ENCODE data around the gene MDM4. TPM values are rescaled to one million over a fixed set of nuclear protein-coding genes. Genes with fewer than 3 reads are reported as not detected.

The MDM4 gene
- total RNA-seq, 1 donor from 2014 or later = 127 TPM

- TF ChIP-seq, protein P1, sequence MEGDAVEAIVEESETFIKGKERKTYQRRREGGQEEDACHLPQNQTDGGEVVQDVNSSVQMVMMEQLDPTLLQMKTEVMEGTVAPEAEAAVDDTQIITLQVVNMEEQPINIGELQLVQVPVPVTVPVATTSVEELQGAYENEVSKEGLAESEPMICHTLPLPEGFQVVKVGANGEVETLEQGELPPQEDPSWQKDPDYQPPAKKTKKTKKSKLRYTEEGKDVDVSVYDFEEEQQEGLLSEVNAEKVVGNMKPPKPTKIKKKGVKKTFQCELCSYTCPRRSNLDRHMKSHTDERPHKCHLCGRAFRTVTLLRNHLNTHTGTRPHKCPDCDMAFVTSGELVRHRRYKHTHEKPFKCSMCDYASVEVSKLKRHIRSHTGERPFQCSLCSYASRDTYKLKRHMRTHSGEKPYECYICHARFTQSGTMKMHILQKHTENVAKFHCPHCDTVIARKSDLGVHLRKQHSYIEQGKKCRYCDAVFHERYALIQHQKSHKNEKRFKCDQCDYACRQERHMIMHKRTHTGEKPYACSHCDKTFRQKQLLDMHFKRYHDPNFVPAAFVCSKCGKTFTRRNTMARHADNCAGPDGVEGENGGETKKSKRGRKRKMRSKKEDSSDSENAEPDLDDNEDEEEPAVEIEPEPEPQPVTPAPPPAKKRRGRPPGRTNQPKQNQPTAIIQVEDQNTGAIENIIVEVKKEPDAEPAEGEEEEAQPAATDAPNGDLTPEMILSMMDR (IDR thresholded peaks at IDR 0.05; ENCODE audit: unreplicated experiment) = no peak
- no peaks in the 10 kb centered on the region for H3K4me1 Mint-ChIP-seq (ENCODE audit: low read depth)
- H3K27ac Mint-ChIP-seq = no peak overlapping the region
Measured at GRCh38 chr1:204530932-204531331, 14.7 kb downstream of the MDM4 start.

DNA sequence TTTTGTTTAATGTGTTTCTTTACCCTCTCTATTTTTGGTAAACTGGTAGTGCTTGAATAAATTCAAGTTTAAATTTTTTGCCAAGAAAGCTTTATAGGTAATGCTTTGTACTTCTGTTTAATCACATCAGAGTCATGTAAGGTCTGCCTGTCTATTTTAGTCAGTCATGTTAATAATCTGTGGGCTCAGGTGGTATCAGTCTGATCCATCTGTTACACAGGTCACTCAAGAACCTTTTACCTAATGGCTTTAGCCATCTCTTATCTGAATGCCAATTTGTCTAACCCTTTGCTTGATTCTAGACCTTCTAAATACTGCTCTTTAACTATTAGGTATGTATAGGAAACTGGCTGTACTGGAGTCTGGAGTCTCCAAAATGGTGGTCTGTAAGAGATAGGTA, 16.6 kb downstream of the MDM4 start:
- Mint-ChIP-seq H3K36me3 (ENCODE audit: insufficient read depth) (peaks cover 21% of the 10 kb centered on the region), H3K4me3 (ENCODE audit: low read depth) (no peak overlapping the region), H3K9me3 (ENCODE audit: low read depth) (no peaks in the 10 kb centered on the region), H3K27me3 (no peaks in the 10 kb centered on the region), H3K4me1 (ENCODE audit: low read depth) (no peaks in the 10 kb centered on the region), H3K27ac (no peak overlapping the region)
- TF ChIP-seq, protein P1 (IDR thresholded peaks at IDR 0.05; ENCODE audit: unreplicated experiment) = no peak
- DNase-seq (ENCODE audit: low spot score, unreplicated experiment) = no peak

More at GRCh38 chr1:204530932-204531331, 14.7 kb downstream of the MDM4 start:
- H3K4me3 Mint-ChIP-seq (ENCODE audit: low read depth) = no peak overlapping the region
- H3K27me3 Mint-ChIP-seq = no peaks in the 10 kb centered on the region
- peaks cover 18% of the 10 kb centered on the region for H3K36me3 Mint-ChIP-seq (ENCODE audit: insufficient read depth)
- DNase-seq (ENCODE audit: low spot score, unreplicated experiment) = no peak
- no peaks in the 10 kb centered on the region for H3K9me3 Mint-ChIP-seq (ENCODE audit: low read depth)

DNA sequence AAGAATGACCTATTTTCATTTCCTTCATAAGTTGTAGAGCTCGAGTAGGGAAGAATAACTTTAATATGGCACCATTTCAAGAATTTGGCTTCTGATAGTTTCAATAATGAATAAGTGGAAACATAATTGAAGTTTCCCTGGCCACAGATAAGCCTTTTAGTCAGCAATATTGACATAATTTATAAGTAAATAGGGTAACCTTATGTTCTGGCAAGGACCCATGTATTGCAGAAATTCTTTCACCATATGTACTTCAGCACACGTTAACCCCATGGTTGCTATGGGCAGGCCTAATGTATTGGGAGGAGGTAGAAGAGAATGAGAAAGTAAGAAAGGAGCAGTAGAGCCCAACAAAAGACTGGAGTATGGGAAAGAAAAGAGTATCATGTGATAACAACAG, 25.4 kb downstream of the MDM4 start:
- Mint-ChIP-seq H3K36me3 (ENCODE audit: insufficient read depth) (peaks cover 31% of the 10 kb centered on the region), H3K4me1 (ENCODE audit: low read depth) (no peaks in the 10 kb centered on the region), H3K4me3 (ENCODE audit: low read depth) (no peak overlapping the region), H3K27ac (no peak overlapping the region), H3K9me3 (ENCODE audit: low read depth) (no peaks in the 10 kb centered on the region), H3K27me3 (no peaks in the 10 kb centered on the region)
- DNase-seq (ENCODE audit: low spot score, unreplicated experiment) = no peak
- TF ChIP-seq, protein P1 (IDR thresholded peaks at IDR 0.05; ENCODE audit: unreplicated experiment) = no peak

- H3K4me1 Mint-ChIP-seq (ENCODE audit: low read depth) = no peaks in the 10 kb centered on the region
- H3K4me3 Mint-ChIP-seq (ENCODE audit: low read depth) = no peak overlapping the region
- TF ChIP-seq, protein P1 (IDR thresholded peaks at IDR 0.05; ENCODE audit: unreplicated experiment) = no peak
- H3K27me3 Mint-ChIP-seq = no peaks in the 10 kb centered on the region
- H3K27ac Mint-ChIP-seq = no peak overlapping the region
- no peak for DNase-seq (ENCODE audit: low spot score, unreplicated experiment)
- H3K9me3 Mint-ChIP-seq (ENCODE audit: low read depth) = no peaks in the 10 kb centered on the region
- peaks cover 40% of the 10 kb centered on the region for H3K36me3 Mint-ChIP-seq (ENCODE audit: insufficient read depth)
Measured at GRCh38 chr1:204544321-204544720, 28.1 kb downstream of the MDM4 start.

GRCh38 chr1:204545202-204545601, 29.0 kb downstream of the MDM4 start:
- TF ChIP-seq, protein P1 (IDR thresholded peaks at IDR 0.05; ENCODE audit: unreplicated experiment) = no peak
- no peaks in the 10 kb centered on the region for H3K9me3 Mint-ChIP-seq (ENCODE audit: low read depth)
- H3K4me1 Mint-ChIP-seq (ENCODE audit: low read depth) = no peaks in the 10 kb centered on the region
- H3K27ac Mint-ChIP-seq = no peak overlapping the region
- H3K36me3 Mint-ChIP-seq (ENCODE audit: insufficient read depth) = peaks cover 43% of the 10 kb centered on the region
- no peaks in the 10 kb centered on the region for H3K27me3 Mint-ChIP-seq
- H3K4me3 Mint-ChIP-seq (ENCODE audit: low read depth) = no peak overlapping the region
- no peak for DNase-seq (ENCODE audit: low spot score, unreplicated experiment)

All from progenitor cell of endocrine pancreas (in vitro differentiated cells).